Thymus (tissue), 11 donors: ENCODE measurements around the gene CAMKMT. TPM values are rescaled to one million over a fixed set of nuclear protein-coding genes. Genes with fewer than 3 reads are reported as not detected.
"Not testable (repeated sequence)": the region's sequence is repeated elsewhere in the genome, so short reads cannot be mapped to it uniquely, and the experiment has no call there.

Experiments
- DNase-seq, 9 donors: peaks; one replicate each; pipeline ENCODE4 v3.0.0-alpha.2; 2013; ENCODE audit warnings: low spot score in 9 of 9, low read depth in 6 of 9, missing footprints in 1 of 9
- H3K27ac ChIP-seq, 2 donors: one replicate each; pipeline ENCODE4 v1.5.1; 2013; ENCODE audit warnings: control low read depth in 1 of 2, low read depth in 1 of 2, low read length in 1 of 2, mild to moderate bottlenecking in 1 of 2, moderate library complexity in 1 of 2
- H3K27me3 ChIP-seq, 2 donors: one replicate each; pipeline ENCODE4 v1.5.1; 2013; ENCODE audit warnings: low read length in 1 of 2; ENCODE audit not compliant: control insufficient read depth in 2 of 2, insufficient read depth in 1 of 2
- H3K36me3 ChIP-seq, 2 donors: one replicate each; pipeline ENCODE4 v1.5.1; 2013; ENCODE audit warnings: low read length in 1 of 2, mild to moderate bottlenecking in 1 of 2, moderate library complexity in 1 of 2; ENCODE audit not compliant: control insufficient read depth in 2 of 2, insufficient read depth in 2 of 2
- H3K4me1 ChIP-seq, 2 donors: one replicate each; pipeline ENCODE4 v1.5.1; 2013; ENCODE audit warnings: low read length in 2 of 2; ENCODE audit not compliant: control insufficient read depth in 2 of 2, insufficient read depth in 2 of 2
- H3K4me3 ChIP-seq, 2 donors: one replicate each; pipeline ENCODE4 v1.5.1; 2013; ENCODE audit warnings: low read length in 2 of 2, control low read depth in 1 of 2, mild to moderate bottlenecking in 1 of 2
- H3K9me3 ChIP-seq, 2 donors: one replicate each; pipeline ENCODE4 v1.5.1; 2013; ENCODE audit warnings: low read length in 1 of 2, mild to moderate bottlenecking in 1 of 2; ENCODE audit not compliant: control insufficient read depth in 2 of 2, insufficient read depth in 1 of 2
- WGBS: extraction: QIAGEN DNeasy Blood & Tissue Kit; methylation state at CpG from one replicate; pipeline ENCODE4 v1.1.7; 2013; 5-methylcytosine and 5-hydroxymethylcytosine counted together
- polyA plus RNA-seq: library from polyadenylated mRNA; stranded (reverse); fragments of 200-250 nt; gene quantifications from one replicate; pipeline ENCODE4 v1.2.3, GENCODE V29; 2013
- total RNA-seq: library from RNA; stranded (reverse); fragments of 120-200 nt; gene quantifications from one replicate; pipeline ENCODE4 v1.2.4, GENCODE V29; 2013
- donor health status: healthy.

The CAMKMT gene
- total and polyA plus RNA-seq, 2 donors = 7.0 to 7.4 TPM

- no peaks in the 10 kb centered on the region for H3K9me3 ChIP-seq
These were observed 133.8 kb downstream of the CAMKMT start for GRCh38 chr2:44495544-44495943.

GRCh38 chr2:44496130-44496529, 134.4 kb downstream of the CAMKMT start:
- H3K4me3 ChIP-seq = no peak overlapping the region
- no peaks in the 10 kb centered on the region for H3K27me3 ChIP-seq
- no peaks in the 10 kb centered on the region for H3K36me3 ChIP-seq
- no peaks in the 10 kb centered on the region for H3K9me3 ChIP-seq
- no peak overlapping the region for H3K27ac ChIP-seq
- no peak for DNase-seq
- no peaks in the 10 kb centered on the region for H3K4me1 ChIP-seq
- 98% methylated on average over 3 of the region's 3 CpGs for WGBS

More at GRCh38 chr2:44495544-44495943, 133.8 kb downstream of the CAMKMT start:
- Histone ChIP-seq H3K27ac (no peak overlapping the region), H3K36me3 (no peaks in the 10 kb centered on the region), H3K4me3 (no peak overlapping the region), H3K27me3 (no peaks in the 10 kb centered on the region), H3K4me1 (no peaks in the 10 kb centered on the region)
- DNase-seq = no peak
- WGBS = 95% methylated on average over 1 of the region's 1 CpG

- H3K4me1 ChIP-seq = no peaks in the 10 kb centered on the region
- H3K27ac ChIP-seq = no peak overlapping the region
- no peaks in the 10 kb centered on the region for H3K9me3 ChIP-seq
- no peaks in the 10 kb centered on the region for H3K27me3 ChIP-seq
- no peak overlapping the region for H3K4me3 ChIP-seq
- no peak for DNase-seq
- H3K36me3 ChIP-seq = no peaks in the 10 kb centered on the region
- WGBS = 96% methylated on average over 2 of the region's 2 CpGs
These were observed 136.8 kb downstream of the CAMKMT start for GRCh38 chr2:44498551-44498950.

- not testable (repeated sequence) for DNase-seq, H3K27ac ChIP-seq
These were observed 143.9 kb downstream of the CAMKMT start for GRCh38 chr2:44505664-44506063.

DNA sequence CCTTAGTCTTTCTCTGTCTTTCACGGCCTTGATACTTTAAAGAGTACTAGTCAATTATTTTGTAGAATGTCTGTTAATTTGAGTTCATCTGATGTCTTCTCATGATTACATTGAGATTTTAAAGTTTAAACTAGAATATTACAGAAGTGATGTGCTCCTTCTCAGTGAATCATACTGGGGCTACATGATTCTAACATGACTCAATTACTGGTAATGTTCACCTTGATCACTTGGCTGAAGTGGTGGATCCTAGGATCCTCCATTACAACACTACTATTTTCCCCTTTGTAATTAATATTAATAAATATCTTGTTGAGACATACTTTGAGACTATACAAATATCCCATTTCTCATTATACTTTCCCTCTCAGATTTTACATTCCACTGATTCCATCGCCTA, 148.5 kb downstream of the CAMKMT start:
- no peak overlapping the region for H3K27ac ChIP-seq
- DNase-seq = no peak
- 99% methylated on average over 2 of the region's 2 CpGs for WGBS
- H3K9me3 ChIP-seq = no peaks in the 10 kb centered on the region
- no peak overlapping the region for H3K4me3 ChIP-seq
- no peaks in the 10 kb centered on the region for H3K36me3 ChIP-seq
- no peaks in the 10 kb centered on the region for H3K27me3 ChIP-seq
- H3K4me1 ChIP-seq = no peaks in the 10 kb centered on the region

More at GRCh38 chr2:44505664-44506063, 143.9 kb downstream of the CAMKMT start:
- H3K36me3 ChIP-seq, H3K27me3 ChIP-seq, H3K9me3 ChIP-seq, H3K4me3 ChIP-seq, H3K4me1 ChIP-seq: not testable (repeated sequence)
- WGBS = 98% methylated on average over 7 of the region's 7 CpGs

- no peaks in the 10 kb centered on the region for H3K9me3 ChIP-seq
- H3K4me3 ChIP-seq = no peak overlapping the region
- no peaks in the 10 kb centered on the region for H3K36me3 ChIP-seq
- no peaks in the 10 kb centered on the region for H3K4me1 ChIP-seq
- 95% methylated on average over 1 of the region's 1 CpG for WGBS
- DNase-seq = no peak
- H3K27ac ChIP-seq = no peak overlapping the region
- no peaks in the 10 kb centered on the region for H3K27me3 ChIP-seq
These were observed 153.7 kb downstream of the CAMKMT start for GRCh38 chr2:44515416-44515815.

DNA sequence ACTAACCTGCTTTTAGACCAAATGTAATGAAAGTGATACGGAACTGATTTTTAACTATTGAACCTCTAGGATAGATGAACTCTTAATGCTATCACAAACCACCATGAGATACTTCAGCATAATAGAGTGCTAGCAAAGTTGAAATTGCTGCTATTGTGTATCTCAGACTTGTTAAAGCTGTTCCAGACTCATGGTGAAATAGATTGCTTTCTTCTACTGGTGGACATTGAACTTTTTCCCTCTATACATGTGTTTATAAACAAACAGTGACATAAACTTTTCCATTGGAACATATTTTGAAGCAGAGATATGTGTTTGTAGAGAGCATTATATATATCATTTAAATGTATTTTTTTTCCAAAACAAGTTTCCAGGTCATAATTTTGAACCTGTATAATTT, 157.3 kb downstream of the CAMKMT start:
- Histone ChIP-seq H3K27ac (no peak overlapping the region), H3K27me3 (no peaks in the 10 kb centered on the region), H3K9me3 (peaks cover 0 to 6% of the 10 kb centered on the region in 2 donors), H3K4me3 (no peak overlapping the region), H3K36me3 (no peaks in the 10 kb centered on the region), H3K4me1 (no peaks in the 10 kb centered on the region)
- DNase-seq = no peak
- 100% methylated on average over 1 of the region's 1 CpG for WGBS

DNA sequence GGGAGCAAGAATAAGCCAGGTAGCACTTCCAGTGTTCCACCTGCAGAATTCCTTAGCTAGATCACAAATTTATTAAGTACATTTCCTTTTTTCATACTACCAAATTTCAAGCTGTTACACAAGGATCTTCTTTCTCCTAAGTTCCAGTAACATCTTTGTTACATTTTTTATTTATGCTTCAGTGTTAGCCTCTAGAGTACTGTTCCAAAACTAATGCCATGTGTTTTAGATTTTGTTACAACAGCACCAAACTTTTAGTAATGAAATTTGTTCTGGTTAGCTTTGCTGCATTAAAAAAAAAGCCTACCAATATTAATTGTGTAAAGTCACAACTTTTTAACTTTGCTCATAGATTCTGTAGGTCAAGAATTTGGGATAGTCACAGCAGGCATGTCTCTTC, 161.1 kb downstream of the CAMKMT start:
- no peaks in the 10 kb centered on the region for H3K4me1 ChIP-seq
- no peaks in the 10 kb centered on the region for H3K36me3 ChIP-seq

GRCh38 chr2:44524347-44524926, 162.7 kb downstream of the CAMKMT start:
- 97% methylated on average over 1 of the region's 1 CpG for WGBS
- Histone ChIP-seq H3K27me3 (no peaks in the 10 kb centered on the region), H3K4me1 (no peaks in the 10 kb centered on the region), H3K9me3 (peaks cover 0 to 6% of the 10 kb centered on the region in 2 donors), H3K4me3 (no peak overlapping the region), H3K27ac (no peak overlapping the region), H3K36me3 (no peaks in the 10 kb centered on the region)
- no peak for DNase-seq

More for the DNA sequence above, 161.1 kb downstream of the CAMKMT start:
- H3K4me3 ChIP-seq = no peak overlapping the region
- H3K9me3 ChIP-seq = peaks cover 0 to 6% of the 10 kb centered on the region in 2 donors
- H3K27ac ChIP-seq = no peak overlapping the region
- H3K27me3 ChIP-seq = no peaks in the 10 kb centered on the region
- no peak for DNase-seq
